Skeletal muscle tissue (tissue), 4 donors: ENCODE results near the gene MATK. TPM values are rescaled to one million over a fixed set of nuclear protein-coding genes. Genes with fewer than 3 reads are reported as not detected.

Source experiments
- H3K27ac ChIP-seq: one replicate; pipeline ENCODE4 v1.7.0; 2013; ENCODE audit warnings: mild to moderate bottlenecking, low read depth, low read length, inconsistent platforms
- H3K27me3 ChIP-seq, 3 donors: one replicate each; pipeline ENCODE4 v1.7.0; 2013; ENCODE audit warnings: low read length in 3 of 3; ENCODE audit not compliant: control insufficient read depth in 3 of 3, insufficient read depth in 3 of 3
- H3K36me3 ChIP-seq, 3 donors: one replicate each; pipeline ENCODE4 v1.7.0; 2013; ENCODE audit warnings: low read length in 3 of 3; ENCODE audit not compliant: control insufficient read depth in 3 of 3, insufficient read depth in 3 of 3
- H3K4me1 ChIP-seq, 3 donors: one replicate each; pipeline ENCODE4 v1.7.0; 2013; ENCODE audit warnings: low read length in 3 of 3, mild to moderate bottlenecking in 3 of 3; ENCODE audit not compliant: control insufficient read depth in 3 of 3, insufficient read depth in 3 of 3
- H3K4me3 ChIP-seq, 3 donors: one replicate each; pipeline ENCODE4 v1.7.0; 2013; ENCODE audit warnings: low read length in 3 of 3
- H3K9ac ChIP-seq, 3 donors: one replicate each; pipeline ENCODE4 v1.7.0; 2013; ENCODE audit warnings: low read length in 3 of 3, mild to moderate bottlenecking in 3 of 3, moderate library complexity in 2 of 3, low read depth in 1 of 3
- H3K9me3 ChIP-seq, 3 donors: one replicate each; pipeline ENCODE4 v1.7.0; 2013; ENCODE audit warnings: low read length in 3 of 3; ENCODE audit not compliant: control insufficient read depth in 3 of 3
- total RNA-seq: library from RNA; depleted of rRNA; stranded (reverse); fragments of >200 nt; gene quantifications from one replicate; pipeline ENCODE4 v1.2.3, GENCODE V29; 2014
- donor health status: Osteomylitis.

MATK gene, protein sequence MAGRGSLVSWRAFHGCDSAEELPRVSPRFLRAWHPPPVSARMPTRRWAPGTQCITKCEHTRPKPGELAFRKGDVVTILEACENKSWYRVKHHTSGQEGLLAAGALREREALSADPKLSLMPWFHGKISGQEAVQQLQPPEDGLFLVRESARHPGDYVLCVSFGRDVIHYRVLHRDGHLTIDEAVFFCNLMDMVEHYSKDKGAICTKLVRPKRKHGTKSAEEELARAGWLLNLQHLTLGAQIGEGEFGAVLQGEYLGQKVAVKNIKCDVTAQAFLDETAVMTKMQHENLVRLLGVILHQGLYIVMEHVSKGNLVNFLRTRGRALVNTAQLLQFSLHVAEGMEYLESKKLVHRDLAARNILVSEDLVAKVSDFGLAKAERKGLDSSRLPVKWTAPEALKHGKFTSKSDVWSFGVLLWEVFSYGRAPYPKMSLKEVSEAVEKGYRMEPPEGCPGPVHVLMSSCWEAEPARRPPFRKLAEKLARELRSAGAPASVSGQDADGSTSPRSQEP
- total RNA-seq: 0.52 TPM

DNA sequence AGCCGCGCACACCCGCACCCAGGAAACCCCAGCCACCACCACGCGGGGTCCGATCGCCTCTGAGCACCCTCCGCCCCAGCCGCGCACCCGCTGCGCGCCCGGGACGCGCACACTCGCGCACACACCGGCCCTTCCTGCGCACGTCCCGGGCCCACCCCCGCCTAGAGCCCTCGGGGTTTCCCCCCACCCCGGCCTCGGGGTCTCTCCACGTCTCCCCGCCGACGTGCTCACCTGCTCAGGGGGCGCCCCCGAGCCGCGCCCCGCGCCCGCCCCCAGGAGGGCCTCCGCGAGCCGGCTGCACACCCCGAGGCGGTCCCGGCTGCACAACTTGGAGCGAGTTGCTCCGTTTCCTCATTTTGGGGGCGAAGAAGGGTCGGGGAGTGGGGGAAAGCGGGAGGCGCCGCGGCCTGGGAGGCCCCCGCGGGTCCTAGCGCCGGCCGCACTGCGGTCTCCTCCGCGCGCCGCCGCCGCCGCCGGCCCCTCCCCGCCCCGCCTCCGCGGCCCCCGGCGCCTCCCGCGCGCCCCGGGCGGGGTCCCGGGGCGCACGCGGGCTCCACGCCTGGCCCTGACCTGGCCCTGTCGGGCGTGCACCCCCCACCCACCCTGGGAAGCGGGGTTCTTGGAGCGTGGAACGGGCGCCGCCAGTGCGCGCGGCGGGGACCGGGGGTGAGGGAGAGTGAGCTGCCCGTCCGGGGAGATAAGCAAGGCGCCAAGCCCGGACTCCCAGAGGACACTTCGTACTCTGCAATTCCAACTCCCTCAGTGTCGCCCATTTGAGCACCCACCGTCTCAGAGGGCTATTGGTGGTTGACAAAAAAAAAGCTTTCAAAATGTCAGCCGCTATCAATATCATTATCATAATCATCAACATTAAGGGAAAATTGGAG is at the start of gene MATK:
MATK (minus strand) TSS at position 444 of the 887 bp plus-strand sequence. CDS start 1,246 bp downstream, outside the sequence.
- no peaks in the 10 kb centered on the region for H3K36me3 ChIP-seq
- peaks cover 26 to 41% (median 39%) of the 10 kb centered on the region in 3 donors for H3K27me3 ChIP-seq
- H3K4me3 ChIP-seq: peak within 1 kb of the TSS in 1 of 3 donors; percentile 31
- H3K27ac ChIP-seq: no peak within 1 kb of the TSS
- H3K9me3 ChIP-seq: peaks cover 5 to 14% (median 9%) of the 10 kb centered on the region in 3 donors
- no peaks in the 10 kb centered on the region for H3K4me1 ChIP-seq
- H3K9ac ChIP-seq: no peak within 1 kb of the TSS

DNA sequence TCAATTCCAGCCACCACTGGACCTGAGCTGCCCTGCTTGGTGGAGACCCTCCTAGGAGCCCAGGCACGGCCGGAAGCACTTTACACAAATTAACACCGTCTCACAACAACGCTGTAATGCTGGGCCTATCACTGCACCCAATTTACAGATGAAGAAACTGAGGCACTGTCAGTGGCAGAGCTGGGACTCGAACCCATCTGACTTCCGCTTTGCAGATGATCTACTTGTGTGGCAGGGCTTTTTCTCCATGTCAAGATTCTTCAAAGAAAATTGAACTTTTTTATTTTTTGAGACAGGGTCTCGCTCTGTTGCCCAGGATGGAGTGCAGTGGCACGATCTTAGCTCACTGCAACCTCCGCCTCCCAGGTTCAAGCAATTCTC is 48.9 kb upstream of the MATK start:
- no peak overlapping the region for H3K27ac ChIP-seq
- H3K4me1 ChIP-seq: no peaks in the 10 kb centered on the region
- peaks cover 41 to 56% (median 42%) of the 10 kb centered on the region in 3 donors for H3K27me3 ChIP-seq
- H3K9ac ChIP-seq: no peak overlapping the region
- H3K9me3 ChIP-seq: peaks cover 0 to 3% (median 0%) of the 10 kb centered on the region in 3 donors
- no peak overlapping the region for H3K4me3 ChIP-seq
- H3K36me3 ChIP-seq: no peaks in the 10 kb centered on the region

DNA sequence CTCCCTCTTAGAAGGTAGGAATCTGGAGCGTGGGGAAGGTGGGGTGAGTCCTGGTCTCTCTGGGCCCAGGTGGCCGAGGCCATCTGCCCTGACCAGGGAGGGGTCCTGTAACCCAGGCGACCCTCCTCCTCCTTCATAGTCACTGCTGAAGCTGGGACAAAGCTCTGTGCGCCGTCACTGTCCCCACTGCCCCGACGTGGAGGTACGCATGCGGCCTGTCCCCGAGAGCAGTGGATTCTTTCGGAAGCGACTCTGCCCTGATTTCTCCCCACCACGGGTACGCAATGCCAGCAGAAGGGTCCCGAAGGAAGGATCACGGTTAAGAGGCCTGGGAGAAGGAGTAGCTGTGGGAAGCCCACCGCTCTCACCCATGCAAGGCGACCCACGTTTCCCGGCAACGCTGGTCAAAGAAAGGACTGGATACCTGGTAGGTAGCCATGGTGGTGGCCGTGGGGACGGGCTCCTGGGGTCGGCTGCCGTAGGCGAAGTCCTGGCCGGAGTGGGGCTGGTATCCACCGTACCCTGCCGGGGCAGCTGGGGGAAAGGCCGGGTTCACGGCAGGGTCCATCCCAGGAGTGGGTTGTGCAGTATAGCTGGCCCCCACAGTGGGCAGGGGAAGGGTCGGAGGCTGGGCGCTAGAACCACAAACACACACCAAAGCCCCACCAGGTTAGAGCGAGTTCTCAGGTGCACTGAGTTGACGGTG is 48.3 kb upstream of the MATK start:
- Histone ChIP-seq H3K4me1 (no peaks in the 10 kb centered on the region), H3K9me3 (peaks cover 0 to 3% (median 0%) of the 10 kb centered on the region in 3 donors), H3K9ac (no peak overlapping the region), H3K27ac (no peak overlapping the region), H3K36me3 (no peaks in the 10 kb centered on the region), H3K4me3 (no peak overlapping the region), H3K27me3 (peaks cover 39 to 56% (median 44%) of the 10 kb centered on the region in 3 donors)

DNA sequence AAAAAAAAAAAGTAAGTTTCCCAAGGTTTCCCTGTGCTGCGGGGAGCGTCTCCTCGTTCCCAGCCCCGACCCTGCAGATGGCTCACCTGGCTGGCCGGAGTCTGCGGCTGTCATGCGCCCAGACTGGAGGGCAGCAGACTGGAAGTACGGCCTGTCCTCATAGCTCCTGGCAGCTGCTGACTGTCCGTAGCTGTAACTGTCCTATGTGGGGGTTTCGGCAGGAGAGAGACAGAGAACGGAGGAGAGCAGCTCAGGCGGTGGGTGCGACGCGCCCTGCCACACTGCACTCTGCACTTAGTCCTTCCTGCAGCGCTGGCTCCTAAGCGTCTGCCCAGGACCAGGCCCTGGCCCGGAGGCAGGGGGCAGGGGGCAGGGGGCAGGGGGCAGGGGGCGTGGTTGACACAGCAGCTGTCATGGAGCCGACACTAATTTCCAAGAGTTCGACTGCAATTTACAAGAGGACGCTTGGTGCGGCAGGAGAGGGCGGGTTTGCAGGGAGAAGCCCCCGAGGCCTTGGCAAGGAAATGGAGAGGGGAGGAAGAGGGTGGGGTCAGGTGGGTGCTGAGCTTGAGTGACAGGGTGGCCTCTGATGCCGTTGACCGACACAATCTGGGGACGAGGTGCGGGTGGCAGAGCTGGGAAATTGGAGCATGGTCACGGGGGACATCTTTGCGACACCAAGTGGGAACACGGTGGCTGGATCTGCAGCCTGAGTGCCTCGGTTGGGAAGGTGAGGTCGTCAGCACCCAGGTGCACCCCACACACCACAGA is 47.6 kb upstream of the MATK start:
- Histone ChIP-seq H3K9ac (no peak overlapping the region), H3K4me3 (no peak overlapping the region), H3K9me3 (peaks cover 0 to 3% (median 0%) of the 10 kb centered on the region in 3 donors), H3K27ac (no peak overlapping the region), H3K27me3 (peaks cover 36 to 54% (median 42%) of the 10 kb centered on the region in 3 donors), H3K36me3 (no peaks in the 10 kb centered on the region), H3K4me1 (no peaks in the 10 kb centered on the region)

DNA sequence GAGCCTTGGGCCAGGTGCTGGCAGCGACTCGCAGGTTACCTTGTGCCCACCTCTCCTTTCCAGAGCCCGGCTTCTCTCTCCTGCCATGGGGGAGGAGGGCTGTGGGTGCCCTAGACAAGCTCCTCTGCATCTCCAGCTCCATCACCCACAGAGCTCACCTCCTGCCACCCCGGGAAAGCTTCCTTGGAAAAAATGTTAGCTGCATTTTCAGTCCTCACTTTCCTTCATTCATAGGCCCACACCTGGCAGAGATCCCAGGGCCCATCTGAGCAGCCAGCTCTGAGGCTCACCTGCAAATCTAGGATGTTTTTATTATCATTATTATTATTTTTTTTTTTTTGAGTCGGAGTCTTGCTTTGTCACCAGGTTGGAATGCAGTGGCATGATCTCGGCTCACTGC is 45.8 kb upstream of the MATK start:
- Histone ChIP-seq H3K27ac (no peak overlapping the region), H3K9ac (no peak overlapping the region), H3K4me3 (no peak overlapping the region), H3K4me1 (no peaks in the 10 kb centered on the region), H3K36me3 (no peaks in the 10 kb centered on the region), H3K27me3 (peaks cover 23 to 40% (median 37%) of the 10 kb centered on the region in 3 donors), H3K9me3 (no peaks in the 10 kb centered on the region)

DNA sequence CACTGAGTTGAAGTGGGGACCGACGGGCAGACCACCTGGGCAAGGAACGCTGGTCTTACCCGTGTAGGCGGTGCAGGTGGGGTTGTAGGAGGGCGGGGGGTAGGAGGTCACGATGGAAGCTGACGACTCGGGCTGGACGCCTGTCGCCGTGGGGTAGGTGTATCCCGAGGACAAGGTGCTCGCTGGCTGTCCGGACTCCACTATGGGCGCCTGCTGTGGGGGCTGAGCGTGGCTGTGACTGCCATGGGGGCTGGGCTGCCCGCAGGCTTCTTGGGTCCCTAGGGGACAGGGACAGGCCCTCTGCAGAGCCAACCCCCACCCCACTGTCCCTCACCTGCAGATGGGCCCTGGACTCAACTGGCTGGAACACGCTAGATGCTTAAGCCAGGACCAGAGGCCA is 45.4 kb upstream of the MATK start:
- no peaks in the 10 kb centered on the region for H3K9me3 ChIP-seq
- no peak overlapping the region for H3K9ac ChIP-seq
- H3K27ac ChIP-seq: no peak overlapping the region
- peaks cover 22 to 41% (median 37%) of the 10 kb centered on the region in 3 donors for H3K27me3 ChIP-seq
- H3K36me3 ChIP-seq: no peaks in the 10 kb centered on the region
- H3K4me3 ChIP-seq: no peak overlapping the region
- no peaks in the 10 kb centered on the region for H3K4me1 ChIP-seq

DNA sequence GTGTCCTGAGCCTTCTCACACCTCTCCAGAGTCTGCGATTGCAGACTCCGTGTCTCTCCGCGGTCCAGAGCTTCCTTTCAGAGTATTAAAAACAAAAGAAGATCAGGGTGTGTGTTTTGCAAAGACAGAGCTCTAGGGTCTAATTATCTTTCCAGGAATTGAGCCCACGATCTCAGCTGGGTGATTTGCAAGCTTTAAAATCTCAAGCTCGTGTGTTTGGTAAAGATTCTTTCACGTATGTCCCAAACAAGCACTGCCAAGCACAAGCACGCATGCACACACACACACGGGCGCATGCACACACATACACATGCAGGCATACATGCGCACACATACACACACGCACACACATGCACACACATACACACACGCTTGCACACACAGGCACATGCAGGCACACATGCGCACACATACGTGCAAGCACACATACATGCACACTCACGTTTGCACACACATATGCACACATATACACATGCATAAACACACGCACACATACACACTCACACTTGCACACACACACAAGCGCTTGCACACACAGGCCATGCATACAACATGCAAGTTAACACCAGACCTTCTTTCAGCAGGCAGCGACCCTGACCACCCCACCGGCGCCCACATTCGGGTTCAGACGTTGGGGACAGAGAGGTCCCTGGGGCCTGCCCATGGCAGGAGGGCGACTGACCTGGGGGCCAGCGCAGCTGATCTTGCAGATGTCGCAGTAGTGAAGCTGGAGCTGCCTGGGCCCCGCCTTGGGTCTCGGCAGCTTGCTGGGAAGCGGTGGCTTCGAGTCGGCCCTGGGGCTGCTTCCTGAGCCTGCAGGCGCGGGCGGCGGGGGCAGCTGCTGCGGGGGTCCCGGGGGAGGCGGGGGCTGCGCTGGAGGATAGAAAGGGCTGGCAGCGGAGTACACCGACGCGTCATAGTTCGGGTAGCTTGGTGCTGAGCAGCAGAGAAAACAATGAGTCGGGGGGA is 44.7 kb upstream of the MATK start:
- no peak overlapping the region for H3K27ac ChIP-seq
- H3K4me3 ChIP-seq: no peak overlapping the region
- no peak overlapping the region for H3K9ac ChIP-seq
- peaks cover 26 to 44% (median 41%) of the 10 kb centered on the region in 3 donors for H3K27me3 ChIP-seq
- H3K36me3 ChIP-seq: no peaks in the 10 kb centered on the region
- H3K4me1 ChIP-seq: no peaks in the 10 kb centered on the region
- H3K9me3 ChIP-seq: no peaks in the 10 kb centered on the region

DNA sequence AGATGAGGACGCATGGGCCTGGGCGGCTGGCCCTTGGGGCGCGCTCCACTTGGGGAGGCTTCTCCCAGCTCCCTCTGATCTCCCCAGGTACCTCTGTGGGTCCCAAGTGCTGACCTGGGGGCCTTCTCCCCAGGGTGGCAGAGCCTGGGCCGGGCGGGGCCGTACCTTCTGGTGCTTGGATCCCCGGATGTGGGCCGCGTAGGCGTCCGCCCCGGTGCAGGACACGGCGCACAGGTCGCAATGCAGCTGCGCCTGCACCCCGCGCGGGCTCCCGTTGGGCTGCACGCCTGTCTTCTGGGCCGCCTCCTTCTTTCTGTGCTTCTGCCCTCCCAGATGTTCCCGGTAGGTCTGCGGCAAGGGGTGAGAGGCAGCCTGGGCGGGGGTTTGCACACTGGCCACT is 41.1 kb upstream of the MATK start:
- H3K9ac ChIP-seq: no peak overlapping the region
- no peaks in the 10 kb centered on the region for H3K9me3 ChIP-seq
- no peaks in the 10 kb centered on the region for H3K4me1 ChIP-seq
- H3K36me3 ChIP-seq: no peaks in the 10 kb centered on the region
- no peak overlapping the region for H3K4me3 ChIP-seq
- H3K27ac ChIP-seq: no peak overlapping the region
- peaks cover 37 to 56% (median 51%) of the 10 kb centered on the region in 3 donors for H3K27me3 ChIP-seq
